ENCODE measurements around the gene SLC2A13.

Gene SLC2A13

DNA sequence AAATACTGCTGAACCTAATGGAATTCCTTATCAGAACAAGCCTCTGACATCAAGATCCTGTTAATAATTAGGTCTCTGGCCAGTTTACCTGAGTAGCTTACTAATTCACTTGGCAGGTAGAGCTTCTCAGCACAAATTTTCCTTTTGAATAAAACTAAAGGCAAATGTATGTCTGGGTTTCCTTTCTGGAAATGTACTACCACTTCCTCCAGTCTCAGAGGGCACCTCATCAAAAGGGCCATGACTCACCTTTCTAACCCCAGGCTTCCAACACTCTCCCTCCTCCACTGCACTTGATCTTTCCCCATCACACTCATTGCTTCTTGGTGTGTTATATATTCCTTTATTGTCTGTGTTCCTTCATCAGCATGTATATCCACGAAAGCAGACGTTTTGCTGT lies 90.5 kb downstream of the SLC2A13 start:
- Histone ChIP-seq H3K36me3 (ENCODE audit: insufficient read depth, low read length) (no peaks in the 10 kb centered on the region), H3K4me2 (ENCODE audit: low read length) (no peak overlapping the region), H3K4me3 (ENCODE audit: low read length) (no peak overlapping the region), H3K9me3 (replicated peaks; ENCODE audit: low read length) (no peaks in the 10 kb centered on the region), H3K9ac (ENCODE audit: low read depth, low read length) (no peak overlapping the region), H3K4me1 (ENCODE audit: control insufficient read depth, insufficient read depth, low read length) (peaks cover 5% of the 10 kb centered on the region), H3K27me3 (ENCODE audit: control insufficient read depth, insufficient read depth, low read length) (no peaks in the 10 kb centered on the region)

- Histone ChIP-seq H3K4me1 (ENCODE audit: control insufficient read depth, insufficient read depth, low read length) (peaks cover 5% of the 10 kb centered on the region), H3K27me3 (ENCODE audit: control insufficient read depth, insufficient read depth, low read length) (no peaks in the 10 kb centered on the region), H3K36me3 (ENCODE audit: insufficient read depth, low read length) (no peaks in the 10 kb centered on the region), H3K4me2 (ENCODE audit: low read length) (no peak overlapping the region), H3K9ac (ENCODE audit: low read depth, low read length) (no peak overlapping the region), H3K9me3 (replicated peaks; ENCODE audit: low read length) (no peaks in the 10 kb centered on the region), H3K4me3 (ENCODE audit: low read length) (no peak overlapping the region)
These were observed 92.0 kb downstream of the SLC2A13 start for GRCh38 chr12:40013847-40014246.

DNA sequence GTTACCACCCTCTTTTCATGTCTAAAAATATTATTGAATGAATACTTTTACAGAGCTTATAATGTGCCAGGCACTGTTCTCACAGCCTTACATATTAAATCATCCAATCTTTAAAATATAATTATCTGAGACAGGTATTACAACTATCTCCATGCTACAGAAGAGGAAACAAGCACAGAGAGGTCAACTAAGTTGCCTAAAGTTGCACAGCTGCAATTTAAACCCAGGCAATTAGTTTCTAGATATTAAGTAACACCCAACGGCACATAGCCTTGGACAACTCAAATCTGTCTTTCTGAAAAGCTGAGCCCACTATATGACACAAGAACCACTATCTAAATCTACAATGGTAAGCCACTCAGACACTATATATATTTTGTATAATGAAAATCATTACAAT lies 92.6 kb downstream of the SLC2A13 start:
- no peaks in the 10 kb centered on the region for H3K27me3 ChIP-seq (ENCODE audit: control insufficient read depth, insufficient read depth, low read length)

DNA sequence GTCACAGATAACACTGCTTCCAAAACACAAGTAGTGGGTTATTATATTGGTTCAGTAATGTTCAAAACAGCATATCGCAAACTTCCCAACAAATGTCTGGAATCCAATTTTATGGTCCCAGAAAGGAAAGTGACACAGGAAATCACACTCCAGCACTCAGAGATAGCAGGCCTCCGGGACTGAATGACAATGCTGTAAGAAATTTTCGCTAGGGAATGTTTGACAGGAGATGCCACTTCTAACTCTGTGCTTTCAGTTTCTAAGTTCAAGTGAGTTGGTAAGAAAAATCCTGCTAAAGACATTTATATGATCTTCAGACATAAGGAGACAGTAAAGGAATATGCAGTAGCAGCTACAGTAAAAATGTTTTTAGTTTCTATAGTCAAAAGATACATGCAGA lies 93.2 kb downstream of the SLC2A13 start:
- H3K9ac ChIP-seq (ENCODE audit: low read depth, low read length) = no peak overlapping the region

More for the DNA sequence above, 92.6 kb downstream of the SLC2A13 start:
- peaks cover 5% of the 10 kb centered on the region for H3K4me1 ChIP-seq (ENCODE audit: control insufficient read depth, insufficient read depth, low read length)
- H3K9ac ChIP-seq (ENCODE audit: low read depth, low read length) = no peak overlapping the region
- no peak overlapping the region for H3K4me3 ChIP-seq (ENCODE audit: low read length)
- H3K4me2 ChIP-seq (ENCODE audit: low read length) = no peak overlapping the region
- no peaks in the 10 kb centered on the region for H3K36me3 ChIP-seq (ENCODE audit: insufficient read depth, low read length)
- H3K9me3 ChIP-seq (replicated peaks; ENCODE audit: low read length) = no peaks in the 10 kb centered on the region

GRCh38 chr12:40011775-40012129 lies 94.1 kb downstream of the SLC2A13 start:
- Histone ChIP-seq H3K4me1 (ENCODE audit: control insufficient read depth, insufficient read depth, low read length) (peaks cover 5% of the 10 kb centered on the region), H3K27me3 (ENCODE audit: control insufficient read depth, insufficient read depth, low read length) (no peaks in the 10 kb centered on the region), H3K9me3 (replicated peaks; ENCODE audit: low read length) (no peaks in the 10 kb centered on the region), H3K36me3 (ENCODE audit: insufficient read depth, low read length) (no peaks in the 10 kb centered on the region), H3K4me2 (ENCODE audit: low read length) (peak overlapping the region; percentile 79), H3K4me3 (ENCODE audit: low read length) (peak overlapping the region; percentile 56), H3K9ac (ENCODE audit: low read depth, low read length) (peak overlapping the region; percentile 22)

More for the DNA sequence above, 93.2 kb downstream of the SLC2A13 start:
- H3K4me3 ChIP-seq (ENCODE audit: low read length) = no peak overlapping the region
- no peaks in the 10 kb centered on the region for H3K27me3 ChIP-seq (ENCODE audit: control insufficient read depth, insufficient read depth, low read length)
- H3K4me2 ChIP-seq (ENCODE audit: low read length) = no peak overlapping the region
- peaks cover 5% of the 10 kb centered on the region for H3K4me1 ChIP-seq (ENCODE audit: control insufficient read depth, insufficient read depth, low read length)
- no peaks in the 10 kb centered on the region for H3K9me3 ChIP-seq (replicated peaks; ENCODE audit: low read length)
- H3K36me3 ChIP-seq (ENCODE audit: insufficient read depth, low read length) = no peaks in the 10 kb centered on the region

DNA sequence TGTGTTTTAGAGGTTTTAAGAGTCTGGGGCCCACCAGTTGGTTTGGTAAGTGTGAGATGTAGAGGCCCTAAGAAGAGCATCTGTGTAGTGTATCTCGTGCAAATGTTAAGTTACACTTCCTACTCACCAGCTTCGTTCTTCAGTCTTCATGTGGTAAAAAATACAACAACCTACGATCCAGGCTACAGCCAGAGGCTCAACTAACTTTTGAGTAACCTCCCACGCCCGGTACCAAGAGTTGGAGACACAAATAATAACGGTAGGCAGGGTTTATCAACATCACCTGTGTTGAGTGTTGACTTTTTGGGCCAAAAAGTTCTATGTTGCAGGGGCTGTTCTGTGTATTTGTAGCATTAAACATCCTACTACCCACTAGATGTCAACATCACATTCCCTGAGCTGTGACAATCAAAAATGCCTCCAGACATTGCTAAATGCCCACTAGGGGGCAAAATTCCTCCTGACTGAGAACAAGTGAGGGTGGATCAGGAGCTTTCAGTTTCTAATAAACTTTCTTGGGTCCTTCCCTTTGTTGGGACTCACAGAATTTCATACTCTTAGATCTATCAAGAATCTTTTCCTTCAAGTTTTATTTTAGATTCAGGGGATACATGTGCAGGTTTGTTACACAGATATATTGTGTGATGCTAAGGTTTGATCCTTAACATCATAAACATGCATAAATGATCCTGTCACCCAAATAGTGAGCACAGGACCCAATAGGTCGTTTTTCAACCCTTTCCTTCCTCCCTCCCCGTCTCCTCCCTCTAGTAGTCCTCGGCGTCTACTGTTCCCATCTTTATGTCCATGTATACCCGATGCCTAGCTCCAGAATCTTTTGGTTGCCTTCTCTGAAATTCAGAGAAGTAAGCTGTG lies 94.7 kb downstream of the SLC2A13 start:
- Histone ChIP-seq H3K4me1 (ENCODE audit: control insufficient read depth, insufficient read depth, low read length) (peaks cover 5% of the 10 kb centered on the region), H3K9me3 (replicated peaks; ENCODE audit: low read length) (no peaks in the 10 kb centered on the region), H3K27me3 (ENCODE audit: control insufficient read depth, insufficient read depth, low read length) (no peaks in the 10 kb centered on the region), H3K4me2 (ENCODE audit: low read length) (peak overlapping the region; percentile 79), H3K9ac (ENCODE audit: low read depth, low read length) (peak overlapping the region; percentile 22), H3K4me3 (ENCODE audit: low read length) (peak overlapping the region; percentile 56), H3K36me3 (ENCODE audit: insufficient read depth, low read length) (no peaks in the 10 kb centered on the region)

- no peaks in the 10 kb centered on the region for H3K27me3 ChIP-seq (ENCODE audit: control insufficient read depth, insufficient read depth, low read length)
- H3K9ac ChIP-seq (ENCODE audit: low read depth, low read length) = no peak overlapping the region
- no peaks in the 10 kb centered on the region for H3K36me3 ChIP-seq (ENCODE audit: insufficient read depth, low read length)
- H3K4me2 ChIP-seq (ENCODE audit: low read length) = no peak overlapping the region
- no peak overlapping the region for H3K4me3 ChIP-seq (ENCODE audit: low read length)
- H3K4me1 ChIP-seq (ENCODE audit: control insufficient read depth, insufficient read depth, low read length) = peaks cover 6% of the 10 kb centered on the region
- no peaks in the 10 kb centered on the region for H3K9me3 ChIP-seq (replicated peaks; ENCODE audit: low read length)
These were observed 103.4 kb downstream of the SLC2A13 start for GRCh38 chr12:40002178-40003169.

GRCh38 chr12:40001406-40001805 lies 104.5 kb downstream of the SLC2A13 start:
- no peaks in the 10 kb centered on the region for H3K9me3 ChIP-seq (replicated peaks; ENCODE audit: low read length)
- no peak overlapping the region for H3K4me3 ChIP-seq (ENCODE audit: low read length)
- H3K27me3 ChIP-seq (ENCODE audit: control insufficient read depth, insufficient read depth, low read length) = no peaks in the 10 kb centered on the region
- H3K36me3 ChIP-seq (ENCODE audit: insufficient read depth, low read length) = no peaks in the 10 kb centered on the region
- no peak overlapping the region for H3K9ac ChIP-seq (ENCODE audit: low read depth, low read length)
- peaks cover 6% of the 10 kb centered on the region for H3K4me1 ChIP-seq (ENCODE audit: control insufficient read depth, insufficient read depth, low read length)
- H3K4me2 ChIP-seq (ENCODE audit: low read length) = no peak overlapping the region

GRCh38 chr12:40000884-40001283 lies 105.0 kb downstream of the SLC2A13 start:
- Histone ChIP-seq H3K27me3 (ENCODE audit: control insufficient read depth, insufficient read depth, low read length) (no peaks in the 10 kb centered on the region), H3K36me3 (ENCODE audit: insufficient read depth, low read length) (no peaks in the 10 kb centered on the region), H3K4me2 (ENCODE audit: low read length) (no peak overlapping the region), H3K9ac (ENCODE audit: low read depth, low read length) (no peak overlapping the region), H3K9me3 (replicated peaks; ENCODE audit: low read length) (no peaks in the 10 kb centered on the region), H3K4me1 (ENCODE audit: control insufficient read depth, insufficient read depth, low read length) (peaks cover 6% of the 10 kb centered on the region), H3K4me3 (ENCODE audit: low read length) (no peak overlapping the region)

GRCh38 chr12:39993268-39993667 lies 112.6 kb downstream of the SLC2A13 start:
- Histone ChIP-seq H3K27me3 (ENCODE audit: control insufficient read depth, insufficient read depth, low read length) (no peaks in the 10 kb centered on the region), H3K36me3 (ENCODE audit: insufficient read depth, low read length) (no peaks in the 10 kb centered on the region), H3K4me3 (ENCODE audit: low read length) (no peak overlapping the region), H3K4me2 (ENCODE audit: low read length) (no peak overlapping the region), H3K9ac (ENCODE audit: low read depth, low read length) (no peak overlapping the region), H3K4me1 (ENCODE audit: control insufficient read depth, insufficient read depth, low read length) (no peaks in the 10 kb centered on the region), H3K9me3 (replicated peaks; ENCODE audit: low read length) (no peaks in the 10 kb centered on the region)

Data from skeletal muscle satellite cell (primary cell).